ENCODE measurements around the gene EVA1C. TPM values are rescaled to one million over a fixed set of nuclear protein-coding genes. Genes with fewer than 3 reads are reported as not detected.
"Not testable (repeated sequence)": the region's sequence is repeated elsewhere in the genome, so short reads cannot be mapped to it uniquely, and the experiment has no call there.

Gene EVA1C
- total RNA-seq, 1 experiment from 2014 or later: 3.2 TPM

DNA sequence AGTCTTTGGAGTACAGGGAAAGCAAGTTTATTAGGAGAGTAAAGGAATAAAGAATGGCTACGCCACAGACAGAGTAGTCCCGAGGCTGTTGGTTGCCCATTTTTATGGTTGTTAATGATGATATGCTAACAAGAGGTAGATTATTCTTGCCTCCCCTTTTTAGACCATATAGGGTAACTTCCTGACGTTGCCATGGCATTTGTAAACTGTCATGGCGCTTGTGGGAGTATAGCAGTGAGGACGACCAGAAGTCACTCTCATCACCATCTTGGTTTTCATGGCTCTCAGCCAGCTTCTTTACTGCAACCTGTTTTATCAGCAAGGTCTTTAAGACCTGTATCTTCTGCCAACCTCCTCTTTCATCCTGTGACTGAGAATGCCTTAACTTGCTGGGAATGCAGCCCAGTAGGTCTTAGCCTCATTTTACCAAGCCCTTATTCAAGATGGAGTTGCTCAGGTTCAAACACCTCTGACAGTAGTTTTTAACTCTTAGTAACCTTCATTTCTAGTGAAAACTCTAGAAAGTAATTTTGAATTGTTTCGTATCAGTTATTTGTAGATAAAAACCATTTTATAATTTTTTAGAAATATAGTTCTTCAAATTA is 146.6 kb downstream of the EVA1C start:
- no peak for DNase-seq (ENCODE audit: low read depth)

DNA sequence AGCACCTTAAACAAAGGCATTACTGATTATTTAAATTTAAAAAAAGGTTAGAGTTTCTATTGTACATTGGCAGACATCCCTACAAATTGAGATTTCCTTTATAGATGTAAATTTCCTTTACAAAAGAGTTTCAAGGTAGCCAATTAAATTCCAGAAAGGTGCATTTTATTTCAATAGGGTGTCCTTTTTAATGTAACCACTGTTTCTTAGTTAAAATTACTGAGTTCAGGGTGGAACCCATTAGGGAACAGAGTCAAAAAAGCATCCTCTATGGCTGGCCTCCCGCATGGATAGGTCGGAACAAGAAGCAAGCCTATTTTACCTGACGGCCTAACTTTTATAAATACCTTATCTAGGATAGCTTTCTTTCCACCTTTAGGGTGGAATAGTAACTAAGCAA is 148.4 kb downstream of the EVA1C start:
- no peak for DNase-seq (ENCODE audit: low read depth)

DNA sequence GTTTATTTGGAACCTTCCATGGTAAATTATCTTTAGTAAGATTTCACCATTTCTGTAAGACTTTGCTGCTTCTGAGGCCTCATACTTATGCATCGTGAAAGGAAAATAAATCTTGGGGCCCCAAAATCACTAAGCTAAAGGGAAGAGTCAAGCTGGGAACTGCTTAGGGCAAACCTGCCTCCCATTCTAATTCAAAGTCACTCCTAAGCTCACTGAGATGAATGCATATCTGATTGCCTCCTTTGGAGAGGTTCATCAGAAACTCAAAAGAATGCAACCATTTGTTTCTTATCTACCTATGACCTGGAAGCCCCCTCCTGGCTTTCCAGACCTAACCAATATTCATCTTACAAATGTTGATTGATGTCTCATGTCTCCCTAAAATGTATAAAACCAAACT is 149.0 kb downstream of the EVA1C start:
- not testable (repeated sequence) for DNase-seq (ENCODE audit: low read depth)

DNA sequence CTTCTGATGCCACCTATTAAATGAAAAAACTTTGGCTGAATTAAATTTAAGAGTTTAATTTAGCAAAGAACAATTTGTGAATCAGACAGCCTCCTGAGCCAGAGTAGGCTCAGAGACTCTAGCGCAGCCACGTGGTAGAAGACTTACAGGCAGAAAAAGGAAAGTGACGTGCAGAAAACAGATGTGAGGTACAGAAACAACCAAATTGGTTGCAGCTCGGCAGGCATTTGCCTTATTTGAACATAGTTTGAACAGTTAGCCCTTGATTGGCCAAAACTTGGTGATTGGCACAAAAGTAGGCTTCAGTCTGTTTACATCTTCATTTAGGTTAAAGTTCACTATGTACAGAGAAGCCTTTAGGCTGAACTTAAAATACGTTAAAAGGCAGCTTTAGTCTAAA is 149.9 kb downstream of the EVA1C start:
- DNase-seq (ENCODE audit: low read depth): peak; percentile 60

DNA sequence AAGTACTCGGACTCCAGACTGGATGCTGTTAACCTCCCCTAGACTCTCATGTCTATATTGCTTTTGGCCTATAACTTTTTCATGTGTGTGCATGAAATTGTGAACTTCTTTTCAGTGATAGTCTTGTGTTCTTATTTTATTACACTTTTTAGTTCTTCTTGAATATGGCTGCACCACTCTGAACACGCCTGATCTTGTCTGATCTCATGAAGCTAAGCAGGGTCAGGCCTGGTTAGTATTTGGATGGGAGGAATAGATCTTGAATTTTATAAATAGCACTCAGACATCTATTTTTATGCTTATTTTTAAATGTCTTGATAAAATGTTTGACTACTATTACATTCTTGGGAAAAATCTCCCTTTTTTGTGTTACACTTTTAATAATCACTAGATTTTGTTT is 150.4 kb downstream of the EVA1C start:
- no peak for DNase-seq (ENCODE audit: low read depth)

Other genes with a start within 250 kb of the EVA1C start
- gene MIS18A, start 133.7 kb upstream of the EVA1C start, total RNA-seq (2014; rRNA removed): 23.9 and 27.1 TPM in 2 replicates
- gene MRAP, start 113.9 kb upstream of the EVA1C start, total RNA-seq (2014; rRNA removed): not detected in 2 replicates
- gene URB1, start 19.7 kb upstream of the EVA1C start, total RNA-seq (2014; rRNA removed): 19.9 and 22.6 TPM in 2 replicates
- not detected in 2 replicates for gene TCP10L, start 172.8 kb downstream of the EVA1C start, total RNA-seq (2014; rRNA removed)
- 32.5 and 46.8 TPM in 2 replicates for gene CFAP298, start 199.7 kb downstream of the EVA1C start, total RNA-seq (2014; rRNA removed)

Data from LHCN-M2 (cell line).